ENCODE data around the gene SLC15A3.

SLC15A3 gene

GRCh38 chr11:60924110-60924905 is 27.7 kb downstream of the SLC15A3 start, which contains the start of gene TMEM132A:
Gene TMEM132A (plus strand): TSS chr11:60924460. CDS start chr11:60924634, 174 bp downstream.
- in situ Hi-C loops (cut with MboI; ENCODE audit: low pct_unique_long_range_greater_than_20kb, low sequenced_read_pairs, unreplicated experiment), result no loop called here
- DNase-seq (ENCODE audit: low spot score), result peak; percentile 83
- TF ChIP-seq CTCF (IDR thresholded peaks at IDR 0.05; ENCODE audit: extremely low read depth, insufficient read depth, missing control alignments), result no peak

- no peak for TF ChIP-seq CTCF (IDR thresholded peaks at IDR 0.05; ENCODE audit: extremely low read depth, insufficient read depth, missing control alignments)
- DNase-seq (ENCODE audit: low spot score), result no peak
- in situ Hi-C loops (cut with MboI; ENCODE audit: low pct_unique_long_range_greater_than_20kb, low sequenced_read_pairs, unreplicated experiment), result no loop called here
Measured at GRCh38 chr11:60923800-60924109, 28.2 kb downstream of the SLC15A3 start.

GRCh38 chr11:60923326-60923725 is 28.6 kb downstream of the SLC15A3 start:
- TF ChIP-seq CTCF (IDR thresholded peaks at IDR 0.05; ENCODE audit: extremely low read depth, insufficient read depth, missing control alignments), result no peak
- in situ Hi-C loops (cut with MboI; ENCODE audit: low pct_unique_long_range_greater_than_20kb, low sequenced_read_pairs, unreplicated experiment), result no loop called here
- no peak for DNase-seq (ENCODE audit: low spot score)

DNA sequence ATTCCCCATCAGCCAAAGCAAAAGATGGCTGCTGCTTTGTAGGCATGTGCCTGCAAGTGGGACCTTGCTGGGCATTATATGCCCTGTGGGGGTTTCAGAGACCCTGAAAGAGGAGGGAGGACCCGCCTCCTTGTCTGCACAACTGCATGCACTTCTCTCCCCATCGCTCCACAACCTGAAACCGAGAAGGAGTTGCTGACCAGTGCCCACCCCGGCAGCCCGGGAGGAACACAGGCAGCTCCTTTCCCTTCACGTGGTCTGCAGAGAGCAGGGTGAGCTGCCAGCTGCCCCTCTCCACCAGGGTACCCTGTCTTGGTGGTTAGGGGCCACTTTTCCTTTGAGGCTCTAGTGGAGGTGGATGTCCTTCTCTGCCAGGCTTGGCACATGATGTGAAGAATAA is 29.1 kb downstream of the SLC15A3 start:
- DNase-seq (ENCODE audit: low spot score), result no peak
- no peak for TF ChIP-seq CTCF (IDR thresholded peaks at IDR 0.05; ENCODE audit: extremely low read depth, insufficient read depth, missing control alignments)
- in situ Hi-C loops (cut with MboI; ENCODE audit: low pct_unique_long_range_greater_than_20kb, low sequenced_read_pairs, unreplicated experiment), result no loop called here

GRCh38 chr11:60921777-60922335 is 30.1 kb downstream of the SLC15A3 start:
- no peak for TF ChIP-seq CTCF (IDR thresholded peaks at IDR 0.05; ENCODE audit: extremely low read depth, insufficient read depth, missing control alignments)
- in situ Hi-C loops (cut with MboI; ENCODE audit: low pct_unique_long_range_greater_than_20kb, low sequenced_read_pairs, unreplicated experiment), result no loop called here
- no peak for DNase-seq (ENCODE audit: low spot score)

GRCh38 chr11:60921259-60921658 is 30.7 kb downstream of the SLC15A3 start:
- DNase-seq (ENCODE audit: low spot score), result no peak
- in situ Hi-C loops (cut with MboI; ENCODE audit: low pct_unique_long_range_greater_than_20kb, low sequenced_read_pairs, unreplicated experiment), result no loop called here
- TF ChIP-seq CTCF (IDR thresholded peaks at IDR 0.05; ENCODE audit: extremely low read depth, insufficient read depth, missing control alignments), result no peak

Measured in GM13977 (cell line).